HG03432 (cell line): ENCODE measurements around the gene CDH23.

Experiments used
- ATAC-seq: cut with Tn5 transposase; IDR thresholded peaks from one replicate; pipeline ENCODE4 v1.9.1; 2021; ENCODE audit warnings: mild to moderate bottlenecking, moderate library complexity; ENCODE audit not compliant: unreplicated experiment

Gene CDH23

DNA sequence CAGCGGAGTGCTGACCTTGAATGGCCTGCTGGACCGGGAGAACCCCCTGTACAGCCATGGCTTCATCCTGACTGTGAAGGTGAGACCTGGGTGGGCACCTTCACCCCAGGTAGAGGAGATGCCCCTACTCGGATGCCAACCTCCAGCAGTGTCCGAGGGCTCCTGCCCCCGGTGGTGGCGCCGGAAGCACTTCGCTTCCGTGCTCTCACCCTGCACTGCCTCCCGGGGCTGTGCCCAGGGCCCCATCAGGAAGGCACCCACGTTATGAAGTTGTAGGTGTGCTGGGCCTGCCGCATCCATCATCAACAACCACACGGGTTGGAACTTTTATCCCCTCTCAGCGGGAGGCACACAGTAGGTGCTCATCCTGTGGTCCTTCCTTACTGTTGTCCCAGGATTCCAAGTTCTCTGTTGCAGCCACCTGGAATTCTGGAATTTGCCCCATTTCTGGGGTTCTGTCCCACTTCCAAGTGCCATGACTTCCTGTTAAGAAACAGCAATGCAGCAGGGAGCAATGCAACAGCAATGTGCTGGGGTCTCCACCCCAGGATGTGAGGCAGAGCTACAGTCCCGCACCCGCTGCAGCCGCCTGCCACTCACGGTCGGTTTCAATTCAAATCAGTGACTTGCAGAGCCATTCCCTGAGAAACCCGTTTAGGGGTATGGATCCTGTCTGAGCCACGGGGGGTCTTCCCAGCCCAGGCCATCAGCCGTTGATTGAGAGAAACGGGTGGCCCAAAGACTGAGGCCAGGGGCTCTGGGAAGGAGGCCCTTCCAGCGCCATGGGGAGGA is 219.0 kb downstream of the CDH23 start:
- no peak for ATAC-seq

DNA sequence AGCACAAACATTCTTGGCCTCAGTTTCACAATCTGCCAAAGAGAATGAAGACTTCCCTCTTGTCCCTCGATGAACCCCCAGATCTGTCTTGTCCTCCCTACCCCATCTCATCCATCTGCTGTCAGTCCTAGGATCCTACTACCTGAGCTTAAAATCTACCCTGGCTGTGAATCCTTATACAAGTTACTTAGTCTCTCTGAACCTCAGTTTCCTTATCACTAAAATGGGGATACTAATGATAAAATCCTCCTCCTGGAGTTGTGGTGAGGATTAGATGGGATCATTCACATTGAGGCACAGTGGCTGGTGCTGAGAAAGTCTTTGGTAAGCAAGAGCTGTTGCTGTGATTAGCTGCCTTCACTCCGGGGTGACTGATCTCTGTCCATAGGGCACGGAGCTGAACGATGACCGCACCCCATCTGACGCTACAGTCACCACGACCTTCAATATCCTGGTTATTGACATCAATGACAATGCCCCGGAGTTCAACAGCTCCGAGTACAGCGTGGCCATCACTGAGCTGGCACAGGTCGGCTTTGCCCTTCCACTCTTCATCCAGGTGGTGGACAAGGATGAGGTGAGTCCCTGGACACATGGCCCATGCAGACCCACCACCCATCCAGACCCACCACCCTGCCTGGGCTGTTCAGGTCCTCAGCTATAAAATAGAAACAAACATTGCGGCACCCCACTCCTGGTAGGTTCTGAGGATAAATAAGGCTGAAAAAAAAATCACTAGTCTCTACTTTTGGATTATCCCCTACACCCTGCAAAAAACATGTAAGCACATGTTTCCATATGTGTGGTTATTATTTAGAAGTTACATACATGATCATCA is 220.3 kb downstream of the CDH23 start:
- ATAC-seq, result no peak

GRCh38 chr10:71618176-71618575 is 221.5 kb downstream of the CDH23 start:
- ATAC-seq, result no peak

DNA sequence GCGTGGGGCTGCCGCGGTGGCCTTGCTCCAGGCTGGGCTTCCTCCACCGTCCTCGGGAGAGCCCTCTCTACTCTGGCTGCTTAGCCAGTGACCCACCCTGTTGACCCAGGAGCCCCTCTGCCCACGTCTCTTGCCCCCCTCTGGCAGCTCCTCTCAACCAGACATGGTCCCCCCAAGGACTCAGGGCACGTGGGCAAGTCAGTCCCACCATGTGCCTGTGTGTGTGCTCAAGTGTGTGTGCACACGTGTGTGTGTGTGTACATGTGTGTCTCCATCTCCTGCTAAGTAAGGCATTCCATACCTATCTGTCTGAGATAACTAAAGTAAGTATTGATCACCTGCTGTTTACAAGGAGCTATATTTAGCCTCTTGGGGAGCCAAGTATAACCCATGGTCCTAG is 221.9 kb downstream of the CDH23 start:
- ATAC-seq, result no peak

GRCh38 chr10:71620642-71621041 is 223.9 kb downstream of the CDH23 start:
- ATAC-seq, result no peak

DNA sequence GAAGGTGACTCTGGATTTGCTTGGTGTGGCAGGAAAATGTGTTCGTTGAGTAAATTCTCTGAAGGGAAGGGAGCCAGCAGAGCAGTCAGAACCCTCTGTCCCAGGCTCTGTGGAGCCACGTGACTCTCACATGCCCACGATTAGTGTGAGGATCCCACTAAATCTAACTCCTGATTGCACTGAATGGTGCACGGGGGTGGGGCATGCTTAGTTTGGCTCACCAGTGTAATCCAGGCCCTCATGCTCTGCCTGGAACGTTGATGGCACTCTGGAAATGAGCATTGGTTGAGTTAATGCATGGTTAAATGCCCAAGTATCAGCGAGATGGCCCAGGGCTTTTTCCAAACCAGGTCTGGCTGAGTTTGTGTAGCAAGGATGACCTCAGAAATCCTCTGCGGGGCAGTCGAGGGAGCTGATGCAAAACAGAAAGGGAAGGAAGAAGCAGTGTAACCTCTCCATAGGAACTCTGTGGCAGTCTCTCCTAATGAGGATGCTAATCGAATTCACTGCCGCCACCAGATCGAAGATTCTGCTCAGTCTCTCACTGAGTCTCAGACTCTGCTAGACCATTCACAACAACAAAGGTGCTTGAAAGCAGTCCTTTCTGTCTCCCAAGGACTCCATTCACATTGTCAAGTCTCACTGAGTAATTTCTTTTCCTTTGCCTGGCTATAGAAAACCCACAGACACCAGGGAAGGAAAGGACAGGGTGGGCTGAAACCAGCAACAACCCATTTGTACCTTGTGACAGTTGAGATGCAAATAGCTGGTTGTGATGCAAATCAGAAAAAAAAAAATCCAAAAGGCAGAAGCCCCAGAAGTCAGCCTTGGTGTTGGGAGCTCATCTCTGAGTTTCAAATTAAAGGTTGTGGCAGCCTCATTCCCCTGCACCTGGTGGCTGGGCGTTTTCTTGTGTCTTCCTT is 224.8 kb downstream of the CDH23 start:
- ATAC-seq, result no peak

DNA sequence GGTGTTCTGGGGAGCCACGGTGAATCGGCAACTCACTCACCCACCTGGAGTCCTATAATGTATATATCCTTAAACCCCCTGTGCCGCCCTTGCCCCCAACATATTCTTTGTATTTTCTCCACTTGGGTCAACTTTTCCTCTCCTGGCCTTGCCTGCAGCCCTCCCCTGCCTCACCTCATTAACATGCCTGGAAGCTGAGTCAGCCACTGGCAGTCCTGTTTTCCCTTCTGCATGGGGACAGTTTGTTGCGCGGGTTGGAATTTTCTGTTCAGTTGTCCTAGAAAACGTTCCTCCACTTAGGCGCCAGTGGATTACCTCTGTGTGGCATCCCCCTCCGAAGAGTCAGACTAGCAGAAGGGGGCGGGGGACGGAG is 225.4 kb downstream of the CDH23 start:
- no peak for ATAC-seq

- no peak for ATAC-seq
Measured at GRCh38 chr10:71622616-71623015, 225.9 kb downstream of the CDH23 start.

DNA sequence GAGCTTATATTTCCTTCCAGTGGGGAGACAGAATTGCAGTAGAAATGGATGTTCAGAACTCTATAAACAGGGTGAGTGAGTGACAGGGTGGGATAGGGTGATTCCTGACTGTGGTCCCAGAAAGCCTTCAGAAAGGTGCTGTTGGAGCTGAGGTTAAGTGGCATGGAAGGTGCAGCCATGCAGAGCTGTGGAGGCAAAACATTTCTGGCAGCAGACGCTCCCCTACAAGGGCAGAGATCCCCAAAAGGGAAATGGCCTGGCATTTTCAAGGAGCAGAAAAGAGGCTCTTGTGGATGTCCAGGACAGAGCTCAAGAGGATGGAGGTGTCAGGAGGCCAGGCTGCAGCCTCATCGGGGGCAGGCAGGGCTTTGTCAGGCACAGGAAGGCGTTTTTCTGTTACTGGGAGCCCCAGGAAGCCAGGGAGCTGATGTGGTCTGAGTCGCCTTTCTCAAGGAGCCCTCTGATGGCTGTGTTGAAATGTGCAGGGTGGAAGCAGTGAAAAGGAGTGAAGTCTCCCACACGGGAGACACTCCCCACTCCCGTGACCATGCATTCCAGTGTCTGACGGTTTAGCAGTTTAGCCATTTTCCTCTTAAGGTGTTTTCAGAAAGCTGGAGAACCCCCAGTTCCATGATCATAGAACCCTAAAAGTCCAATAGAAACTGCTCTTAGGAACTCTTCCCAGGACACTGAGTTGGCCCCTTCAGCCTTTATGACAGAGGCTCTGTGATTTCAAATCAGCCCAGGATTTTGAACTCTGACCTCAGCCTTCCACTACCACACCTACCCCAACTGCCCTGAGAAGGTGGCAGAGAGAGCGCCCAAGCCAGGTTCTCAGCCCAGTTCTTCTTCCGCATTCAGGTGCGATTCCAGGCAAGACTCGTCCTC is 226.6 kb downstream of the CDH23 start:
- no peak for ATAC-seq

GRCh38 chr10:71623986-71624291 is 227.2 kb downstream of the CDH23 start:
- no peak for ATAC-seq

DNA sequence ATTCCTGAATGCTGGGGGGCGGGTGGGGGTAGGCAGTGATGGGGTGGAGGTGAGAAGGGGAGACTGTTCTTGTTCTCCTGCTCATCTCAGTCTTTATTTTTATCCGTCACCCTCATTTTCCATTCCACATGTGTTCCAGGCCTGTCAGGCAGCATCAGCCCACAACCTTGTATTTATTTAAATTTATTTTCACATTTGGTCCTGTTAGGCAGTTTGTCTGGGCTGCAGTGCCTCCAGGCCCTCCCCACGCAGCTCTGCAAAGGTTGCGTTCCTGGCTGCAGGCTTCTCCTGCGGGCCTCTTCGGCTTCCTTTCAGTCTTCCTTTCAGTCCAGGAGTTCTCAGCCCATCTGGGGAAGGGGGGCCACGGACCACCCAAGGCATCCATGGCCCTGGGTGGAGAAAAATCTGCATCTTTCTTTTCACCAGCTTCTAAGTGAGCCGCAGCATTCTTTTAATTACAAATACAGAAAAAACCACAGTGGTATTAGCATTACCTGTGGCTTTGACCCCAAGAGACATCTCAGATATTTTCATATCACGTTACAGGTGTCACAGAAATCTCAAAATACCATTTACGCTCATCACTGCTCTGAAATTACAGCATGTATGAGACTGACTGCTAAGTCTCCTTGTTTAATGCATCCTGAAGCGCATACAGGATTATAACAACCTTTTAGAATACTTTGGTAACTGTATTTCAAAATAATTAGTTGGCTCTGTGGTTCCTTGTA is 228.9 kb downstream of the CDH23 start:
- ATAC-seq, result no peak

DNA sequence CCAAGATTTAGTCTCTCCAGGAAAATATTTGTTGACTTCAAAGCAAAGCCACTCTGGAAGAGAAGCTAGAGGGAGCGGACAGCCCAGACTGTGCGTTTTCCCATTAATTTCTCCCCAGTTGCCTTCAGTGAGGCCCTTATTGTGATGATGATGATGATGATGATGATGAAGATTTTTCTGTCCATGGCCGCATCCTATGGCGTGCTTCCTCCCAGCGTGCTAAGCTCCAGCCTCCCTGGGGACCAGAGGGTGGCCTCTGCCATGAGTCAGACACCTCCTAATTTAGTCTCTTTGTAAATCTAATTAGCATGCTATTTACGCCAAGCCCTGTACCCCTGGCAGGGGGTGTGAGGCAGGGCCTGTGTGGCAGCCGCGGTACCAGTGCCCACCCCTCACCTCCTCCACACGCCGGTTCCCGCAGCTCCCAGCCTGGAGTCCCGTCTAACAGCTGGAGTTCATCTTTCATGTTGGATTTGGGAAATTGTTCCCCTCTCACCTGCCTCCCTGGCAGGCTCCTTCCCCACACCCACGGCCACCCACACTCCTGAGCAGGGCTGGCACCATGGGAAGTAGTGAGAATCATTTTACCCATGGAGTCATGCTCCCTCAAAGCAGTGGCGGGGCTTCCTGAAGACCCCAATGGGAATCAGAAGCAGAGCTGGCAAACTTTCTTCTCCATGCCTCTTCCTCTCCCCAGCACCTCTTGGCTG is 230.7 kb downstream of the CDH23 start:
- ATAC-seq, result no peak

DNA sequence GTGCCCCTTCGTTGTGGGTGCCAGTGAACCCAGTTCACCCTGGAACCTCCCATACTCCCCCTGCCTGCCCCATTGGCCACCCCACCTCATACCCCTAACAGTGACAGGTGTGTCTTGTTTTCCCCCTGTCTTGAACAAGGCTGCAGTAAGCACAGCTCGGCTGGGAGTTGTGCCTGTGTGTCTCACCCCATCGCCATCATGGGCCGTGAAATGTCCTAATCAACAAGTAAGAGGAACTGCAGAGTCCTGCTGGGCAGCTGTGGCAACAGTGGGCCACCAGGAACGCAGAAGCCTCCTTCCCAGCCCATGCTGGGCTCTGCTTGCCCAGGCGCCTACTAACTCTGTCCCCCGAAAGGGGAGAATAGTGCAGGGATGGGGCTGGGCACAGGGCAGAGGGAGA is 231.2 kb downstream of the CDH23 start:
- ATAC-seq, result no peak

DNA sequence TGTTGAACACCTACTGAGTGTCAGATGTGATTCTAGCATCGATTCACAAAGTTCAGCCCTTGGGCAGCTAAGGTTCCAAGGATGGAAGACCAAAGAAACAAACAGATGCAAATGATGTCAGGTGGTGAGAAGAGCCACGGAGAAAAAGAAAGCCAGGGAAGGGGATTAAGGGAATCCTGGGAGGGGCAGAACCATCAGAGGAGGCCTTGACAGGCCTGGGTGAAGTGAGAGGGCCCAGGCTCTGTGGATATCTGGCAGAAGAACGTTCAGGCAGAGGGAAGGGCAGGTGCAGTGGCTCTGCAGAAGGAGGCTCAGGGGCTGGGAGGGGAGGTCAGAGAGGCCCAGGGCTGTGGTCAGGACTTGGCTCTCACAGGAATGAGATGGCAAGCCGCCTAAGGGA is 232.4 kb downstream of the CDH23 start:
- ATAC-seq, result no peak

DNA sequence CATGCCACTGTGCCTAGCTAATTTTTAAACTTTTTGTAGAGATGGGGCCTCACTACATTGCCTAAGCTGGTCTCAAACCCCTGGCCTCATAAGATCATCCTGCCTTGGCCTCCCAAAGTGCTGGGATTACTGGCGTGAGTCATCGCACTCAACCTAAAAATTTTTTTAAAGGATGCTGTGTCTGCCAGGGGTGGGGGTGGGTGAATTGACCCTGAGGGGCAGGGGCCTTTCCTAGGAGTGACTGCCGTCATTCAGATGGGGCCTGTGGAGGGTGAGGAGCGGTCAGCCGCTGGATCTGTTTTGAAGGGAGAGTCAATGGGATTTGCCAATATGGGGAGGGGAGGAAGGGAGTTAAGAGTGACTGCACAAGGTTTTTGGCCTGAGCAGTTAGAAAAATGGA is 233.4 kb downstream of the CDH23 start:
- no peak for ATAC-seq

GRCh38 chr10:71631007-71631861 is 234.5 kb downstream of the CDH23 start:
- ATAC-seq, result no peak

DNA sequence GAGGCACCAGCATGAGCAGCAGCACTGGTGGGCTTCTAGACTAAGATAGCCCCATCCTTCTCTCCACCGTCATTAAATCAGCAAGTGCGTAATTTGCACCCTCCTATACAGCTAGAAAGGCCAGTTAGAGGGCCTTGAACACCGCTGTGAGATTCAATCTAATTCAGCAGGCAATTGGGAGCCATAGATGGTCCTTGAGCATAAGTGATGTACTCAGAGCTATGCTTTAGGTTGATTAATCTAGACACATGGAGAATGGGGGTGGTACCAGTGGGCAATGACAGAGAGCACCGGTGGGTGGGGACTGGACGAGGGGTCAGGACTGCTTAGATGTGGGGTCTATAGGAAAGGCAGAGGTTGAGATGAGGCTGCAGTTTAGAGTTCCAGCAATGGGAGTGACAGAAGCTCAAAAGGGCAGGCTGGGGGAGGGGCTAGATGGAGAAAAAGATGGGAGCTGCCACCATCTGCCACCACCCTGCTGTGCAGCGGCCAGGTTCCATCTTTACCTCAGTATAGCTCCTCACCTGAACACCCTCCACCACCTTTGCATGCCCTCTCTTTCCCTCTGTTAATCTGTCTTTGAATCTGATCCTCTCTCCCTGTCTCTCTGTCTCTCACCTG is 235.6 kb downstream of the CDH23 start:
- no peak for ATAC-seq
